Adrenal gland (tissue), 5 donors: Measurements from ENCODE around the gene SPATA6.

Source experiments
- CTCF ChIP-seq, 6 experiments: fragments of 450-650 bp in 4 of 6; fragments of 200-600 bp in 2 of 6; sonication (generic) in 1 of 6; IDR thresholded peaks; 1 replicate in 5 of 6; 2 replicates in 1 of 6; pipeline versions ENCODE4 v1.5.1 to v1.8.0; 2016 to 2021; ENCODE audit warnings: antibody characterized with exemption in 6 of 6, mild to moderate bottlenecking in 2 of 6, moderate library complexity in 1 of 6
- POLR2A ChIP-seq, 2 donors: fragments of 450-650 bp; IDR thresholded peaks; one replicate each; pipeline ENCODE4 v1.6.1; 2017; ENCODE audit warnings: antibody characterized with exemption in 2 of 2, mild to moderate bottlenecking in 2 of 2, moderate library complexity in 1 of 2
- donor health status: DM: no; HTN: no; CAD: no.

GRCh38 chr1:48415050-48415449, 57.0 kb downstream of the SPATA6 start:
- TF ChIP-seq POLR2A (IDR thresholded peaks at IDR 0.05) = no peak
- TF ChIP-seq CTCF (IDR thresholded peaks at IDR 0.05) = no peak
